Skeletal muscle tissue (tissue), 4 donors: ENCODE results near the gene AP3S2. TPM values are rescaled to one million over a fixed set of nuclear protein-coding genes. Genes with fewer than 3 reads are reported as not detected.
"Not testable (repeated sequence)": the region's sequence is repeated elsewhere in the genome, so short reads cannot be mapped to it uniquely, and the experiment has no call there.

Experiments
- H3K27ac ChIP-seq: one replicate; pipeline ENCODE4 v1.7.0; 2013; ENCODE audit warnings: mild to moderate bottlenecking, low read depth, low read length, inconsistent platforms
- H3K27me3 ChIP-seq, 3 donors: one replicate each; pipeline ENCODE4 v1.7.0; 2013; ENCODE audit warnings: low read length in 3 of 3; ENCODE audit not compliant: control insufficient read depth in 3 of 3, insufficient read depth in 3 of 3
- H3K36me3 ChIP-seq, 3 donors: one replicate each; pipeline ENCODE4 v1.7.0; 2013; ENCODE audit warnings: low read length in 3 of 3; ENCODE audit not compliant: control insufficient read depth in 3 of 3, insufficient read depth in 3 of 3
- H3K4me1 ChIP-seq, 3 donors: one replicate each; pipeline ENCODE4 v1.7.0; 2013; ENCODE audit warnings: low read length in 3 of 3, mild to moderate bottlenecking in 3 of 3; ENCODE audit not compliant: control insufficient read depth in 3 of 3, insufficient read depth in 3 of 3
- H3K4me3 ChIP-seq, 3 donors: one replicate each; pipeline ENCODE4 v1.7.0; 2013; ENCODE audit warnings: low read length in 3 of 3
- H3K9ac ChIP-seq, 3 donors: one replicate each; pipeline ENCODE4 v1.7.0; 2013; ENCODE audit warnings: low read length in 3 of 3, mild to moderate bottlenecking in 3 of 3, moderate library complexity in 2 of 3, low read depth in 1 of 3
- H3K9me3 ChIP-seq, 3 donors: one replicate each; pipeline ENCODE4 v1.7.0; 2013; ENCODE audit warnings: low read length in 3 of 3; ENCODE audit not compliant: control insufficient read depth in 3 of 3
- total RNA-seq: library from RNA; depleted of rRNA; stranded (reverse); fragments of >200 nt; gene quantifications from one replicate; pipeline ENCODE4 v1.2.3, GENCODE V29; 2014
- donor health status: Osteomylitis.

The AP3S2 gene
- 51.7 TPM for total RNA-seq

DNA sequence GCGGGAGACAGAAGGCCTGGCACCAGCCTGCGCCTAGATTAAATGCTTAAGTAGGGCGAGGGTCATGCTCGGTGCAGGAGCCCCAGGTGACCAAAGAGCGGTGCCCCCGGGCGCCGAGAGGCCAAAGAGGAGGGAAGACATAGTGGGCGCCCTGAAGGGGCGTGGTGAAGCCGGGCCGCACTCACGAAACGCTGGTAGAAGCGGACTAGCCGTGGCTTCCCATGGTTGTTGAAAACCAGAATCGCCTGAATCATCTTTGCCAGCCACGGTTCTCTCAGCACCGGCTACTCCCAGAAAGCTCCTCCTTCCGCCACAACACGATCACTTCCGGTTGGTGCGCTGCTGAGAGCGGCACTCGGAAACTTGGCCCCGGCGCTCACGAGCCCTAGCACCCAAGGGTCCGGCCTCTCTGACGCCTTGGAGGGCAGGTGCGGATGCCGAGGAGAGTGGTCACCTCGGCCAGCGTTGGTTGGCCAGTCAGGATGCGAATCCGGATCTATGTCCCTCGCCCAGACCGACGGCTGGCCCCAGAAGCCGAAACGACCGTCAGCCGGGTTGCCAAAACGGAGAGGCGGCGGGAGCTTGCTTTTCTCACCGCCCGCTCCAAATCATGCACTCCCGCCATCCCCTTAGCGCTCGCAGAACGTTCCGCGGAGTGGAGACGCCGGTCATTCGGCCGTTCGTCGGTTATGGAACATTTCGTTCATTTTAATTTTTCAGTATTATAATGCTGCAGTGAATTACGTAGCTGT, at the start of gene AP3S2:
Gene AP3S2 (minus strand): TSS at position 299 of the 752 bp plus-strand sequence. CDS start 45 bp downstream, at position 254.
- no peaks in the 10 kb centered on the region for H3K9me3 ChIP-seq
- peaks cover 0 to 2% (median 2%) of the 10 kb centered on the region in 3 donors for H3K36me3 ChIP-seq
- H3K4me3 ChIP-seq, result peak within 1 kb of the TSS; percentile 89 to 98 (median 98)
- H3K27me3 ChIP-seq, result no peaks in the 10 kb centered on the region
- peak within 1 kb of the TSS; percentile 86 for H3K27ac ChIP-seq
- H3K4me1 ChIP-seq, result peaks cover 0 to 10% (median 8%) of the 10 kb centered on the region in 3 donors
- H3K9ac ChIP-seq, result peak within 1 kb of the TSS; percentile 94 to 97 (median 97)

DNA sequence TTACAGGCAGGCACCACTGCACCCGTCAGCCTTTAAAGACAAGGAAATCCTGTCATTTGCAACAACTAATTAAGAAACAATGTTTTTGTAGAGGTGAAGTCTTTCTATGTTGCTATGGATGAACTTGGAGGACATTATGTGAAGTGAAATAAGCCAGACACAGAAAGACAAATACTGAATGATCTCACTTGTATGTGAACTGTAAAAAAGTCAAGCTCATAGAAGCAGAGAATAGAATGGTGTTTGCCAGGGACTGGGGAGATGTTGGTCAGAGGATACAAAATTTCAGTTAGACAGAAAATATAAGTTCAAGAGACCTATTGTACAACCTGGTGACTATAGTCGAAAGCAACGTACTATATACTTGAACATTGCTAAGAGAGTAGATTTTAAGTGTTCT, 46.1 kb upstream of the AP3S2 start:
- Histone ChIP-seq H3K9ac (no peak overlapping the region), H3K36me3 (no peaks in the 10 kb centered on the region), H3K4me1 (no peaks in the 10 kb centered on the region), H3K27me3 (no peaks in the 10 kb centered on the region), H3K9me3 (no peaks in the 10 kb centered on the region), H3K27ac (no peak overlapping the region), H3K4me3 (no peak overlapping the region)

DNA sequence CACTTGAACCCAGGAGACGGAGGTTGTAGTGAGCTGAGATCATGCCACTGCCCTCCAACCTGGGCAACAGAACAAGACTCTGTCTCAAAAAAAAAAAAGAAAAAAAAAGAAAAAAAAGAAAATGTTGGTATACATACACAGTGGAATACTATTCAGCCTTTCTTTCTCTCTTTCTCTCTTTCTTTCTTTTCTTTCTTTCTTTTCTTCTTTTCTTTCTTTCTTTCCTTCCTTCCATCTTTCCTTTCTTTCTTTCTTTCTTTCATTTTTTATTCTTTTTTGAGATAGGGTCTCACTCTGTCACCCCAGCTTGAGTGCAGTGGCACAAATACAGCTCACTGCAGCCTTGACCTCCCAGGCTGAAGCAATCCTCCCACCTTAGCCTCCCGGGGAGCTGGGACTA, 45.6 kb upstream of the AP3S2 start:
- not testable (repeated sequence) for H3K9ac ChIP-seq, H3K4me1 ChIP-seq

DNA sequence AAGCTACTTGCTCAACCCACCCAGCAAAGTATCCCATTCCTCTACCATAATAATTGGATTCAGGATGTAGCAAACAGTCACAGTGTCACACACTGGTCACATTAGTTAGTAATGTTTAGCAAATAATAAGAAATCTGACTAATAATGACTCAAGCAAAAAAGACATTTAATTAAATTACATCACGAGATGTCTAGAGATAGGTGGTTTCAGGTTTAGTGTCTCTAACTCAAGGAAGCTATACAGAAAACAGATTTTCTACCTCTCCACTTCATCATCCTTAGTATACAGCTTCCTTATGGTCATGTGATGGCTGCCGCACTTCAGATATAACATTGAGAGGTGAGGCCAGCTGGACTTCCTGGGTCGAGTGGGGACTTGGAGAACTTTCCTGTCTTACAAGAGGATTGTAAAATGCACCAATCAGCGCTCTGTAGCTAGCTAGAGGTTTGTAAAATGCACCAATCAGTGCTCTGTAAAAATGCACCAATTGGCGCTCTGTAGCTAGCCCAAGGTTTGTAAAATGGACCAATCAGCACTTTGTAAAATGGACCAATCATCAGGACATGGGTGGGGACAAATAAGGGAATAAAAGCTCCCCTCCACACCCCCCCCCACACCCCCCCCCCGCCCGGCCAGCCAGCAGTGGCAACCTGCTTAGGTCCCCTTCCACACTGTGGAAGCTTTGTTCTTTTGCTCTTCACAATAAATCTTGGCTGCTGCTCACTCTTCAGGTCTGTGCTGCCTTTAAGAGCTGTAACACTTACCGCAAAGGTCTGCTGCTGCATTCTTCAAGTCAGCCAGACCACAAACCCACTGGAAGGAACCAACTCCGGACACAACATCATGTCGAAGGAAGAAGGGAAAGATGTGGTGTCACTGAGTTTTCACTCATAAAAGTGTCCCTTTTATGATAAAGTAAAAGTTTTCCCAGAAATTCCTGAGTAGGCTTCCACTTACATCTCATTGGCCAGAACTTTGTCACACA, 43.9 kb upstream of the AP3S2 start:
- no peaks in the 10 kb centered on the region for H3K9me3 ChIP-seq
- H3K4me3 ChIP-seq, result no peak overlapping the region
- H3K9ac ChIP-seq, result no peak overlapping the region
- H3K4me1 ChIP-seq, result no peaks in the 10 kb centered on the region
- no peaks in the 10 kb centered on the region for H3K36me3 ChIP-seq
- no peaks in the 10 kb centered on the region for H3K27me3 ChIP-seq
- no peak overlapping the region for H3K27ac ChIP-seq

More for the DNA sequence above, 45.6 kb upstream of the AP3S2 start:
- not testable (repeated sequence) for H3K27ac ChIP-seq, H3K36me3 ChIP-seq, H3K27me3 ChIP-seq, H3K9me3 ChIP-seq, H3K4me3 ChIP-seq

DNA sequence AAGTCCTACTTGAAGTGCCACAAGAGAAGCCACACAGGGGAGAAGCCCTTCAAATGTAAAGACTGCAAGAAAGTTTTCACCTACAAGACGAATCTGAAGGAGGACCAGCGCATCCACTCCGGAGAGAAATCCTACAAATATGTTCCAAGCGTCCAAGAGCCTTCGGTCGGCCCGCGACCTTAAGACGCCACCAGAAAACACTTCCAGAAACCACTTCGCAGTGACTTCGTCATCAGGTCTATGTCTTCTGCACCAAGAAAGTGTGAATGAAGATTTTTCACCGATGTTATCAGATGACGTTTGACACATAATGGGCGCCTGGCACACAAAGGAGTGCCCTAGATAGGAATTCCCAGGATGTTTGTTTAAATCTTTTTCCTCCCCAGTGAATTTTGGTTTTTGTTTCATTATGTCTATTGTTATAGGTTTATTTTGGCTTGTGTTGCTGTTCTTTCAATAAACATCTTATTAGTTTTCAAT, 43.0 kb upstream of the AP3S2 start:
- H3K9ac ChIP-seq, result no peak overlapping the region
- H3K27me3 ChIP-seq, result no peaks in the 10 kb centered on the region
- no peaks in the 10 kb centered on the region for H3K36me3 ChIP-seq
- H3K9me3 ChIP-seq, result no peaks in the 10 kb centered on the region
- H3K4me3 ChIP-seq, result no peak overlapping the region
- H3K27ac ChIP-seq, result no peak overlapping the region
- no peaks in the 10 kb centered on the region for H3K4me1 ChIP-seq

DNA sequence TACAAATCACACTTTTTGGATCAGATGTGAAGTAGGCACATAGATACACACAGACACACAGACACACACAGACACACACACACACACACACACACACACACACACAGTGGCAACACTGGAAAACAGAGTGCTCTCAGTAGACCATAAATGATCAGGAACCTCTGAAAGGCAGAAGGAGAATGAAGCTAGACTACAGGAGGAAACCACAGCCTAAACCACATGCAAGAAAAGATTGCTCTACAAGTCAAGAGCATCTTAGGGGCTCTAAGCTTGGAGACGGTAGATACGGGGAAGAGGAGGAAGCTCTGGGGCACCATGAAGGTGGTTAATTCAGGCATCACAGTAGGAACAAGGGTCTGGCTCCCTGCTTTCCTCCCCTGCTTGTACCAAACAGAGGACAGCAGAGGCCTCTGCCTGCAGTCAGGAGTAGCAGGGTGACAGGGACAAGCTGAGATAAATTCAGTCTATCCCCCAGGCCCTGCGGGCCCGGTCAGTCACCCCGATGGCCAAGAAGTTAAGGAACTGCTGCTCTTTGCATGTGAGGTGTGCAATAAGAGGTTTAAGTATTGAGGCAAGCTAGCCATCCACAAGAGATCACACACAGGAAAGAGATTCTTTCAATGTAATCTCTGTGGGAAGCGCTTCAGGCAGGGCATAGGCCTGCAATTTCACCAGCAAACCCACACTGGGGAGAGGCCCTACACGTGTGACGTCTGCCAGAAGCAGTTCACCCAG, 42.4 kb upstream of the AP3S2 start:
- Histone ChIP-seq H3K4me1 (no peaks in the 10 kb centered on the region), H3K9ac (no peak overlapping the region), H3K27me3 (no peaks in the 10 kb centered on the region), H3K9me3 (no peaks in the 10 kb centered on the region), H3K27ac (no peak overlapping the region), H3K36me3 (no peaks in the 10 kb centered on the region), H3K4me3 (no peak overlapping the region)

DNA sequence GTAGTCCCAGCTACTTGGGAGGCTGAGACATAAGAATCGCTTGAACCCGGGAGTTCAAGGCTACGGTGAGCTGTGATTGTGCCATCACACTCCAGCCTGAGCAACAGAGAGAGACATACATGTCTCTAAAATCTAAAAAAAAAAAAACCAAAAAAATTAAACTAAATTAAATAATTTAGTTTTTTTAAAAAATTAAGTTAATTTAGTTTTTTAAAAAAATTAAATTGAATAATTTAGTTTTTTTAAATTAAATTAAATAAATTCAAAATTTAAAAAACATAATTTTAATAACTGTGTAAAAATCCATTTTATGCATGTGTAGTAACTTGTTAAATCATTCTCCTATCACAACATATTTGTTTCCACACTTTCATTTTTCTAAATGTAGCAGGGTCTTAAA, 39.1 kb upstream of the AP3S2 start:
- Histone ChIP-seq H3K9me3 (no peaks in the 10 kb centered on the region), H3K27me3 (no peaks in the 10 kb centered on the region), H3K36me3 (no peaks in the 10 kb centered on the region), H3K4me1 (no peaks in the 10 kb centered on the region), H3K9ac (no peak overlapping the region), H3K27ac (no peak overlapping the region), H3K4me3 (no peak overlapping the region)

DNA sequence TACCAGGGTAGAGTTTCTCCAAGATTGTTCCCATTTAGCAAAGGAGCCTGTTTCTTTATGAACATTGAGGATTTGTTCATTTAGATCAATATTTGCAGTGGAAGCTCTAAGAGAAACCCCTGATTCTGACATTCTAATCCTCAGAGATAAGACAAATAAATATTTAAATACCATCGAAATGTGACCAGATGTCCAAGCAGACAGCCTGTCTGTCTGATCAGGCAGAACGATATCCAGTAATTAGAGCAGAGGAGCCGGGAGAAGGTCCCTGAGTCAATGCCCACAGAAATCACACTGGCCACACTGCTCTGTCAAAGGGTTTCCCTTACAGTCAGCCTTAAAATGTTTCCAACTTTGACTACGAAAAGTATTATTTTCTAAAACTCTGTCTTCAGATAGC, 34.6 kb upstream of the AP3S2 start:
- no peaks in the 10 kb centered on the region for H3K27me3 ChIP-seq
- H3K9me3 ChIP-seq, result no peaks in the 10 kb centered on the region
- no peak overlapping the region for H3K4me3 ChIP-seq
- no peaks in the 10 kb centered on the region for H3K36me3 ChIP-seq
- H3K9ac ChIP-seq, result no peak overlapping the region
- no peak overlapping the region for H3K27ac ChIP-seq
- no peaks in the 10 kb centered on the region for H3K4me1 ChIP-seq

DNA sequence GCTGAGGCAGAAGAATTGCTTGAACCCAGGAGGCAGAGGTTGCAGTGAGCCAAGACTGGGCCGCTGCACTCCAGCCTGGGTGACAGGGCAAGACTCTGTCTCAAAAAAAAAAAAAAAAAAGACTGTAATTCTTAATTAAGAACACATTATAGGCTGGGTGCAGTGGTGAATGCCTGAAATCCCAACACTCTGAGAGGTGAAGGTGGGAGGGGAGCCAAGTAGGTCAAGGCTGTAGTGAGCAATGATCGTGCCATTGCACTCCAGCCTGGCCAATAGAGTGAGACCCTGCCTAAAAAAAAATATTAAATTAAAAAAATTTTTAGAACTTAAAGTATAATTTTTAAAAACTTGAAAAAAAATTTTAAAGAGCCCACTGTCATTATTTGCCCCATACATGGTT, 32.4 kb upstream of the AP3S2 start:
- Histone ChIP-seq H3K4me3 (no peak overlapping the region), H3K27me3 (no peaks in the 10 kb centered on the region), H3K27ac (no peak overlapping the region), H3K9ac (no peak overlapping the region), H3K9me3 (no peaks in the 10 kb centered on the region), H3K36me3 (no peaks in the 10 kb centered on the region), H3K4me1 (no peaks in the 10 kb centered on the region)
